GM23338 (cell line): ENCODE data around the gene SLC51A.

Experiments
- CTCF ChIP-seq, 2 experiments: fragments of 200-600 bp in 1 of 2; sonication (generic) in 1 of 2; conservative IDR thresholded peaks; 2 replicates each; pipeline versions ENCODE4 v1.5.1 to v1.6.1; 2016 to 2017; ENCODE audit warnings: antibody characterized with exemption in 2 of 2, low read depth in 2 of 2, mild to moderate bottlenecking in 2 of 2, moderate library complexity in 1 of 2
- EZH2 ChIP-seq: fragments of 200-600 bp; sonication (generic); IDR thresholded peaks from one replicate; pipeline ENCODE4 v1.8.0; 2017; ENCODE audit warnings: antibody characterized with exemption, mild to moderate bottlenecking, low read depth; ENCODE audit not compliant: unreplicated experiment

GRCh38 chr3:196219970-196220311 lies 3.6 kb downstream of the SLC51A start:
- no peak for TF ChIP-seq CTCF (conservative IDR thresholded peaks at IDR 0.05; ENCODE audit: low read depth in 2 of 2)
- TF ChIP-seq EZH2, result no peak
